Urinary bladder (tissue), 4 donors: ENCODE results near the gene PCDHGA6. TPM values are rescaled to one million over a fixed set of nuclear protein-coding genes. Genes with fewer than 3 reads are reported as not detected.
A peak's percentile ranks its signal among the peaks of the same experiment; 100 is the strongest.
"Not testable (repeated sequence)": the region's sequence is repeated elsewhere in the genome, so short reads cannot be mapped to it uniquely, and the experiment has no call there.

Experiments used
- DNase-seq: peaks from one replicate; pipeline ENCODE4 v3.0.0-alpha.2; 2015; ENCODE audit errors: extremely low spot score
- H3K27ac ChIP-seq: one replicate; pipeline ENCODE4 v1.5.1; 2013; ENCODE audit warnings: low read depth, mild to moderate bottlenecking, moderate library complexity
- H3K36me3 ChIP-seq: one replicate; pipeline ENCODE4 v1.6.1; 2013; ENCODE audit warnings: mild to moderate bottlenecking, moderate library complexity; ENCODE audit not compliant: insufficient read depth
- H3K4me1 ChIP-seq: one replicate; pipeline ENCODE4 v1.6.1; 2013; ENCODE audit warnings: mild to moderate bottlenecking, moderate library complexity; ENCODE audit not compliant: insufficient read depth
- H3K4me3 ChIP-seq: one replicate; pipeline ENCODE4 v1.5.1; 2013; ENCODE audit warnings: low read depth, low read length
- WGBS: extraction: QIAGEN DNeasy Blood & Tissue Kit; methylation state at CpG from one replicate; pipeline ENCODE4 v1.1.7; 2013; 5-methylcytosine and 5-hydroxymethylcytosine counted together
- polyA plus RNA-seq: library from polyadenylated mRNA; stranded (reverse); fragments of 200-250 nt; gene quantifications from one replicate; pipeline ENCODE4 v1.2.3, GENCODE V29; 2013
- total RNA-seq: library from RNA; depleted of rRNA; stranded (reverse); fragments of >200 nt; gene quantifications from one replicate; pipeline ENCODE4 v1.2.3, GENCODE V29; 2014
- donor health status: healthy with polysubstance abuse.
- donor health status: healthy.

PCDHGA6 gene
- 9.6 TPM for total RNA-seq
- 3.7 TPM for polyA plus RNA-seq

GRCh38 chr5:141373673-141374317, at the start of gene PCDHGA6:
Gene PCDHGA6 (plus strand): TSS chr5:141373891. CDS start chr5:141374084, 193 bp downstream.
- 11% methylated on average over 27 of the region's 27 CpGs for WGBS
- no peak within 1 kb of the TSS for H3K4me3 ChIP-seq
- H3K27ac ChIP-seq = no peak within 1 kb of the TSS
- no peaks in the 10 kb centered on the region for H3K4me1 ChIP-seq
- H3K36me3 ChIP-seq = peaks cover 1% of the 10 kb centered on the region
- DNase-seq = no peak

- Histone ChIP-seq H3K4me1 (no peaks in the 10 kb centered on the region), H3K36me3 (no peaks in the 10 kb centered on the region), H3K4me3 (peak overlapping the region; percentile 11), H3K27ac (no peak overlapping the region)
- no peak for DNase-seq
- 11% methylated on average over 27 of the region's 27 CpGs for WGBS
These were observed 47.4 kb upstream of the PCDHGA6 start for GRCh38 chr5:141326088-141326854.

- H3K4me3 ChIP-seq = no peak overlapping the region
- no peaks in the 10 kb centered on the region for H3K36me3 ChIP-seq
- H3K27ac ChIP-seq = no peak overlapping the region
- 81% methylated on average over 8 of the region's 8 CpGs for WGBS
- DNase-seq = no peak
- H3K4me1 ChIP-seq = no peaks in the 10 kb centered on the region
These were observed 45.5 kb upstream of the PCDHGA6 start for GRCh38 chr5:141328231-141328630.

GRCh38 chr5:141330299-141331080, 43.2 kb upstream of the PCDHGA6 start, which contains the start of gene PCDHGA1:
Gene PCDHGA1 (plus strand): TSS chr5:141330514.
- Histone ChIP-seq H3K27ac (no peak within 1 kb of the TSS), H3K4me1 (no peaks in the 10 kb centered on the region), H3K36me3 (no peaks in the 10 kb centered on the region), H3K4me3 (no peak within 1 kb of the TSS)
- 22% methylated on average over 21 of the region's 21 CpGs for WGBS
- no peak for DNase-seq

GRCh38 chr5:141332571-141332970, 41.1 kb upstream of the PCDHGA6 start:
- not testable (repeated sequence) for DNase-seq, H3K4me3 ChIP-seq, H3K4me1 ChIP-seq, H3K36me3 ChIP-seq, H3K27ac ChIP-seq
- WGBS = 39% methylated on average over 39 of the region's 39 CpGs

- Histone ChIP-seq H3K27ac (no peak within 1 kb of the TSS), H3K4me3 (peak within 1 kb of the TSS; percentile 0), H3K4me1 (no peaks in the 10 kb centered on the region), H3K36me3 (no peaks in the 10 kb centered on the region)
- no peak for DNase-seq
- WGBS = 9% methylated on average over 27 of the region's 27 CpGs
These were observed 35.0 kb upstream of the PCDHGA6 start, which contains the start of gene PCDHGA2 for GRCh38 chr5:141338538-141339306. Gene PCDHGA2 (plus strand): TSS chr5:141338760.

GRCh38 chr5:141340781-141341354, 32.8 kb upstream of the PCDHGA6 start:
- not testable (repeated sequence) for H3K36me3 ChIP-seq, DNase-seq, H3K27ac ChIP-seq, H3K4me3 ChIP-seq, H3K4me1 ChIP-seq
- 65% methylated on average over 45 of the region's 45 CpGs for WGBS

- H3K27ac ChIP-seq = no peak overlapping the region
- H3K36me3 ChIP-seq = no peaks in the 10 kb centered on the region
- no peak for DNase-seq
- 16% methylated on average over 1 of the region's 1 CpG for WGBS
- no peaks in the 10 kb centered on the region for H3K4me1 ChIP-seq
- H3K4me3 ChIP-seq = no peak overlapping the region
These were observed 30.9 kb upstream of the PCDHGA6 start for GRCh38 chr5:141342773-141343172.

GRCh38 chr5:141343242-141343952, 30.3 kb upstream of the PCDHGA6 start, which contains the start of gene PCDHGA3:
Gene PCDHGA3 (plus strand): TSS chr5:141343829. CDS start chr5:141344034, 205 bp downstream.
- H3K4me1 ChIP-seq = no peaks in the 10 kb centered on the region
- H3K36me3 ChIP-seq = no peaks in the 10 kb centered on the region
- peak within 1 kb of the TSS; percentile 30 for H3K4me3 ChIP-seq
- no peak for DNase-seq
- H3K27ac ChIP-seq = no peak within 1 kb of the TSS
- WGBS = 25% methylated on average over 9 of the region's 9 CpGs

- no peak overlapping the region for H3K27ac ChIP-seq
- WGBS = 21% methylated on average over 31 of the region's 31 CpGs
These were observed 29.7 kb upstream of the PCDHGA6 start for GRCh38 chr5:141343953-141344463.

GRCh38 chr5:141345327-141345726, 28.4 kb upstream of the PCDHGA6 start:
- WGBS = 34% methylated on average over 20 of the region's 20 CpGs

More at GRCh38 chr5:141343953-141344463, 29.7 kb upstream of the PCDHGA6 start:
- peak overlapping the region; percentile 30 for H3K4me3 ChIP-seq
- DNase-seq = no peak
- no peaks in the 10 kb centered on the region for H3K36me3 ChIP-seq
- H3K4me1 ChIP-seq = no peaks in the 10 kb centered on the region

GRCh38 chr5:141346017-141346416, 27.7 kb upstream of the PCDHGA6 start:
- not testable (repeated sequence) for H3K36me3 ChIP-seq, H3K4me3 ChIP-seq, H3K4me1 ChIP-seq, DNase-seq, H3K27ac ChIP-seq
- WGBS = 45% methylated on average over 25 of the region's 35 CpGs

More at GRCh38 chr5:141345327-141345726, 28.4 kb upstream of the PCDHGA6 start:
- DNase-seq = no peak
- Histone ChIP-seq H3K27ac (no peak overlapping the region), H3K4me3 (no peak overlapping the region), H3K36me3 (no peaks in the 10 kb centered on the region), H3K4me1 (no peaks in the 10 kb centered on the region)
